COLO829 (cell line): ENCODE measurements around the gene PDAP1.
"Not testable (repeated sequence)": the region's sequence is repeated elsewhere in the genome, so short reads cannot be mapped to it uniquely, and the experiment has no call there.

ENCODE experiments used
- DNase-seq: peaks from one replicate; pipeline ENCODE4 v3.0.0; 2012; ENCODE audit warnings: low spot score

Gene PDAP1

DNA sequence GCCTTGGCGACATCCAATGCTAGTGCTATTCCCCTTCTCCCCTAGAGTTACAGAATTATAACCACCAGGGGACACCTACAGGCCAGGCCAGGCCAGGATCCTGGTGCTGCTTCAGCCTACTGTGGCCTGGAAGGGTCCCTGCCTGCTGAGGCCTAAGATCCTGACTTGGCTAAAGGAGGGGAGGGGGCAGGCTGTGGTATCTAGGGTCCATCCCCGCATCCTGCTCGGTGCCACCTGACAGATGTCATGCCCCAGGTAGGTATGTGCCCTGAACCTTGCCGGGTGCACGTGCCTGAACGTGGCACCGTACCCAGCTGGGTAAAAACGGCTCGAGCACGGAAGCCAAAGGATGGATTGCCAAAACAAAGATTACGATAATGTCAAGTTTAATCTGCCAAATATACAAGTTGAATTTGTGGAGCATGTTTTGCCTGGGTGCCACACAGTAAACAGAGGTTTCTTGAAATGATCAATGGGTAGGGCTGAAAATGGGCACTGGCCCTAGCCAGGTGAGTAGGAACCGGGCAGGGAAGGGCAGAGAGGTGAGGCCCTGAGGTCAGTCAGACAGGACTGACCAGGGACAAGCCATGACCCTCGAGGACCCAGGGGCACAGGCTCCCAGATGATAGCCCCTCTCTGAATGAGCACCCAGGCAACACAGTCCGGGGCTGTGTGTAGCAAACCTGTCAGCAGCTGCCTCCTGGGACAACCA is 12.6 kb downstream of the PDAP1 start:
- DNase-seq, result no peak

DNA sequence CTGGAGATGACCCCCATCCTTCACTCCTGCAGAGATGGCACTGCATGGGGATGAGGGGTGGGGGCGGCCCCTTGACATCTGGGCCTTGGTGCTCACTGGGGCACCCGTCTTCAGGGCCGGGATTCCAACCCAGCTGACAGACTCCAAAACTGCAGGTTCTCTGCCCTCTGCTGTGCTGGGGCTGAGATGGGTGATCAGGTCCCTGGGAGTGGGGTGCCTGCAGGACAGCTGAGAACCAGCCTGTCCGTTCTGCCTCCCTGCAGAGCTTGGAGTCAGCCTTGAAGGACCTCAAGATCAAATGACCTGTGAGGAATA is 14.3 kb downstream of the PDAP1 start:
- no peak for DNase-seq

DNA sequence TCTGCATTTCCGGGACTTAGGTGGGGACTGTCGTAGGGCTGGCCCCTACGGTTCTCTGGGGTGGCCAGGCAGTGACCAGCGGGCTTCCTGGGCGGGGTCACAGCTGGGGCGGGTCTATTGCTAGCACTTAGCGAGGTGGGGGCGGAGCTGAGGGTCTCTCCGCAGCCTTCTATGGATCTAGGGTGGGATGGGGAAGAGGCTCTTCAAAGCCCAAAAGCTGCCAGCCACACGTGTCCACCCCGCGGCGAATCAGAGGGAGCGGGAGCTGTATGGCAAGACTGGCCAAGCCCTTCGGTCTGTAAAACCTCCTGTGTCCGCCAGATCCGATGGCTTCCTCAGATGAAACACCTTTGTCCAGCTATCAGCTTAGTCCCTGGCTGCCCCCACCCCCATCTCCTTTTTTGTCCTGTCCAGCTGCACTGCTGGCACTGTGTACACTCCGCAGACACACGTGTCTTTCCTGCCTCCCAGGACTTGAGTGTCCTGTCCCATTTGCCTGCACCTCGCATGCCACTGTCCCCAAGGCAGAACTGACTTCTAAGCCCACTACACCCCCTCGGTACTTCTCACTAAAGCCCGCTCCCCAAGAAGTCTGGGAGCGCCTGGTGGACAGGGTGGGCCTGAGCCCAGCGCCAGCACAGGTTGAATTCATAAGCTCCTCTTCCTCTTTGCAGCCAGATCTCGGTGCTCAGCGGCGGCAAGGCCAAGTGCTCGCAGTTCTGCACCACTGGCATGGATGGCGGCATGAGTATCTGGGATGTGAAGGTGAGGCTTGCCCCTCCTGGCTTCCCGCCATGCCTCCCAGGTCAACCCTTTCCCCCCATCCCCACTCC is 14.8 kb downstream of the PDAP1 start:
- no peak for DNase-seq

DNA sequence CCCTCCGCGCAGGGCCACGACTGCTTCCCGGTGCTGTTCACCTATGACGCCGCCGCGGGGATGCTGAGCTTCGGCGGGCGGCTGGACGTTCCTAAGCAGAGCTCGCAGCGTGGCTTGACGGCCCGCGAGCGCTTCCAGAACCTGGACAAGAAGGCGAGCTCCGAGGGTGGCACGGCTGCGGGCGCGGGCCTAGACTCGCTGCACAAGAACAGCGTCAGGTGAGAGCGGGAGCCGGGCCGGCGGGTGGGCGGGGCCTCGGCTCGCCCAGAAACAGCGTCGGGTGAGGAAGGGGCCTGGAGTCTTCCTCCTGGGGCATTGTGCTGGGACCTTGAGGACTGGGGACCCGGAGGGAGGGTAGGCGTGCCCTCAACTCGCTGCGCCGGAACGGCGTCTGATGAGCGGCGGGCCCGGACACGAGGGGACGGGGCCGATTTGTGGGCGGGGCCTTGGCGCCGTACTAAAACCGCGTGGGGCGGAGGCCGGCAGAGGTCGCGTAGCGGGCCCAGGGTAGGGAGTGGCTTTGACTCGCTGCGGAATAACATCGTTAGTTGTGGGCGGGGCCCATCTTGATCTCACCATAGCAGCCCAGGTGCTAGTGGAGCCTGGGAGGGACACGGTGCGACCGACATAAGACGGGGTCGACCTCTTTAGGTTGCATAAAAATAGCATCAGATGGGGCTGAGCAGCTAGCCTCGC is 15.6 kb downstream of the PDAP1 start:
- DNase-seq, result no peak

DNA sequence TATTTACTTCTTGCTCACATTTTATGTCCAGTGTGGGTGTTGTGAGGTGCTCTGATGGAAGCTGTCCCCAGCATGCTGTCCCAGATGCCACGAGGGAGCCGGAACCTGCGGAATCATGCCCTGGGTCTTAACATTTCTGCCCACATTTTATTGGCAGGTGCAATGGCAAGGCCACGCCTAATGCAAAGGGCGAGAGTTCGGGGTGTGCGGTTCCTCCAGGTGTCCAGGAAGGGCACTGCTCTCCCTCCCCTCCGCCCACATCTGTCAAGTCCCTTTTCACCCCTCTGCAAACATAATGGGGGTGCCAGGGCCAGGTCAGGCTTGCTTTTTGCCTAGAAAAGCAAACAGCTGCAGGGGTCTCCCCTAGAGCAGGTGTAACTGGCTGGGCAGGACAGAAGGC is 16.4 kb downstream of the PDAP1 start:
- DNase-seq, result no peak

DNA sequence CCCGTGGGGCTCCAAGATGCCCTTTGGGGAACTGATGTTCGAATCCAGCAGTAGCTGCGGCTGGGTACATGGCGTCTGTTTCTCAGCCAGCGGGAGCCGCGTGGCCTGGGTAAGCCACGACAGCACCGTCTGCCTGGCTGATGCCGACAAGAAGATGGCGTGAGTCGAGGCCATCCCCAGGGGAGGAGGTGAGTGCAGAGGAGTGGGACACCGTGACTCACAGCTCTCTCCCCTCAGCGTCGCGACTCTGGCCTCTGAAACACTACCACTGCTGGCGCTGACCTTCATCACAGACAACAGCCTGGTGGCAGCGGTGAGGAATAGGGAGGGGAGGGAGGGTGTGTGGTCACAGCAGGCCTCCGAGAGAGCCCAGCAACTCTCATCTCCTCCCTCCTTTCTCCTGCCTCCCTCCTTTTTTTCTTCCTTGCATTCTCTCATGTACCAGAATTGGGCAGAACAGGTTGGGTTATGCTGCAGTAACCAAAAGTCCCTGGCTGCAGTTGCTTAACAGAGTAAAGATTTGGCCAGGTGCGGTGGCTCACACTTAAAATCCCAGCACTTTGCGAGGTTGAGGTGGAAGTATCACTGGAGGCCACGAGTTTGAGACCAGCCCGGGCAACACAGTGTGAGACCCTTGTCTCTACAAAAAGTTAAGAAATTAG is 17.3 kb downstream of the PDAP1 start:
- no peak for DNase-seq

DNA sequence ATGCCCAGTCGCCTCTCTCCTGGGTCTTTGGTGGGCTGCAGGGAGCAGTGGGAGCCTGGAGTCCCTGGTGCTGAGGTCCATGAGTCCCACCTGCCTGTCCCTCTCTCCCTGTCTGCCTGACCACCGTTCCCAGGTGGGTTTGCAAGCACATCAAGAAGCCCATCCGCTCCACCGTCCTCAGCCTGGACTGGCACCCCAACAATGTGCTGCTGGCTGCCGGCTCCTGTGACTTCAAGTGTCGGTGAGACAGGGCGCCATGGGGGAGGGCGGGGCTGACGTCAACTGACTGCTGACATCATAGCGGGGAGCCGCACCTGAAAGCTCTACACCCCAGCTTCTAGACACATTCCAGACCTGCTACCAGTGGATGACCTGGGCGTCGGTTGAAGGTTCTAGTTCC is 18.6 kb downstream of the PDAP1 start:
- DNase-seq, result no peak

DNA sequence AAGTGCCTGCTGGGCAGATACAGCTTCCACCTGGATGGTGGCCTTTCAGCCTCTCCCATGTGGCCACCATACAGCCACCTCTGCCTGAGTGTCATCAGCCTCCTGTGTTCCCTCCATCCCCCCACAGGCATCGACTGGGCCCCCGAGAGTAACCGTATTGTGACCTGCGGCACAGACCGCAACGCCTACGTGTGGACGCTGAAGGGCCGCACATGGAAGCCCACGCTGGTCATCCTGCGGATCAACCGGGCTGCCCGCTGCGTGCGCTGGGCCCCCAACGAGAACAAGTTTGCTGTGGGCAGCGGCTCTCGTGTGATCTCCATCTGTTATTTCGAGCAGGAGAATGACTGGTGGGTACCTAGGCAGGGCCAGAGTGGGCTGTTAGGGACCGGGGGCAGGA is 20.5 kb downstream of the PDAP1 start:
- no peak for DNase-seq

DNA sequence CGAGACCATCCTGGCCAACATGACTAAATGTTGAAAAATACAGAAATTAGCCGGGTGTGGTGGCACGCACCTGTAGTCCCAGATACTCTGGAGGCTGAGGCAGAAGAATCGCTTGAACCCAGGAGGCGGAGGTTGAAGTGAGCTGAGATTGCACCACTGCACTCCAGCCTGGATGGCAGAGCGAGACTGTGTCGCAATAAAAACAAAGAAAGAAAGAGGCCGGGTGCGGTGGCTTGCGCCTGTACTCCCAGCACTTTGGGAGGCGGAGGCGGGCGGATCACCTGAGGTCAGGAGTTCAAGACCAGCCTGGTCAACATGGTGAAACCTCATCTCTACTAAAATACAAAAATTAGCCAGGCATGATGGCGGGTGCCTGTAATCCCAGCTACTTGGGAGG is 21.2 kb downstream of the PDAP1 start:
- not testable (repeated sequence) for DNase-seq

DNA sequence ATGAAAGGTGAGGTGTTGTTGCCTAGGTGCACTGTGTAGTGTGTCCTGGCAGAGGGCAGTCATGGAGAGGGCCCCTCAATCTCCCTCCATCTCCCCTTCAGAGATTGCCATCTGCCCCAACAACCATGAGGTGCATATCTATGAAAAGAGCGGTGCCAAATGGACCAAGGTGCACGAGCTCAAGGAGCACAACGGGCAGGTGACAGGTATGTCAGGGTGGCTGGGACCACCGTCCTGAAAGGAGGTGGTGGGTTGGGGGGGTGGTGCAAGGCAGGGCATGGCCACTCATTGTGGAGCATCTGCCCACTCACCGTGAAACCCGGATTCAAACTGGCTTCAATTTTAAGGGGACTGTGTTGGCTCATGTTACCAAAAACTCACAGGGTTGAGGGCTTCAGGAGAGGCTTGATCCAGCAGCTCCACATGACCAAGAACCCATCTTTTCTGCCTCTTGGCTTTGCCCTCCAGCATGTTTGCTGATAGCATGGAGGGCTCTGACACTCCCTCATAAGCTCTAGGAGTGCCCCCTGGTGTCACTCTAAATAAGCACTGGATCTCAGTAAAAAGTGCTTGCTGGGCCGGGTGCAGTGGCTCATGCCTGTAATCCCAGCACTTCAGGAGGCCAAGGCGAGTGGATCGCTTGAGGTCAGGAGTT is 21.7 kb downstream of the PDAP1 start:
- DNase-seq, result no peak

DNA sequence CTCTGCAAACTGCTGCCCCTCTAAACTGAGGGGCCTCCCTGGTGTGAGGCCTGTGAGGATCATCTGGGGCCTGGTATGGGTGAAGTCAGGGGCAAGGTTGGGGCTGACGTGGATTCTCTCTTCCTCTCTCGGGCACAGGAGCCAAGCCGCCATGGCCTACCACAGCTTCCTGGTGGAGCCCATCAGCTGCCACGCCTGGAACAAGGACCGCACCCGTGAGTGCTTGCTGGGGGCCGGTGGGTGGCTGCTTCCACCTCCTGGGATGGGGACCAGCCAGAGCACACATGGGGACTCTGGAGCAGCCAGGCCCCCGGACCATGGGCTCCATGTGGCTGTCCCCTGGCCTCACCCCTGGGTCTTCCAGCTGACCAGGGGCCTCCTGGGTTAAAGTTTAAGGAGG is 22.8 kb downstream of the PDAP1 start:
- no peak for DNase-seq

DNA sequence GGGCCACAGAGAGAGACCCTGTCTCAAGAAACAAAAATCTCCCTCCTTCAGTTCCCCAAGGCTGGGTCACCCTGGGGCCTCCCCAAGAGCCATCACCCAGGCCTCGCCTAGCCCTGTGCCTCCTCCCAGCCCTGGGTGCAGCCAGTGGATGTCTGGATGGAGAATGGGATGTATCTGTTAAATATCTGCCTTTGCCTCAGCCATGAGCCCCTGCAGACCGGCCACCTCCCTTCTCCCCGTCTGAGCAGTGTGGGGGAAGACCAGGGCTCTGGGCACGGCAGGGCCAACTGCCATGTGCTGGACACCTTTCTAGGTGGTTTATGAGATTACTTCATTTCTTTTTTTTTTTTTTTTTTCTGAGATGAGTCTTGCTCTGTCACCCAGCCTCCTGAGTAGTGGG is 23.9 kb downstream of the PDAP1 start:
- no peak for DNase-seq

DNA sequence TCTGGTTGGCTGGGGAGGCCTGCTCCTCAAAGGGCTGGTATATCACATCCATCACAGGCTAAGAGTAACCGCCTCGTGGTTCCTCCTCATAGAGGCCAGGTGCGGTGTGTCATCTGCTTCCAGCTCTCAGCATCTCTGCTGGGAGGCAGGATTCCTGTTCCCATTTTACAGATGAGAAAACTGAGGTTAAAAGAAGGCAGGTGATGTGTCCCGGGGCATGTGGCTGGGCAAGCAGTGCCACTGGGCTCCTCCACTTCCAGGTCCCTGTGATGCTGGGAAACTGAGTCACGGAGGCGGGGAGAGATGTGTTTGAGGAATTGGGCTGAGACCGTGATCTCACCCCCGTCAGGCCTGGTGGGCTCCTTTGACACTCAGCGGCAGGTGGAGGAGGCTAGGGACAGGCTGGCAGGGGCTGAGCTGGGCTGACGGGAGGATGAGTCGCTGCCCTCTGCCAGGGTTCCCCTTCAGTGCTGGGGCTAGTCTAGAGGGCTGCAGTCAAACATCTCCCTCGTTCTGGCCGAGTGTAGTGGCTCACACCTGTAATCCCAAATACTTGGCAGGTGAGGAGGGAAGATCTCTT is 24.5 kb downstream of the PDAP1 start:
- DNase-seq, result no peak

DNA sequence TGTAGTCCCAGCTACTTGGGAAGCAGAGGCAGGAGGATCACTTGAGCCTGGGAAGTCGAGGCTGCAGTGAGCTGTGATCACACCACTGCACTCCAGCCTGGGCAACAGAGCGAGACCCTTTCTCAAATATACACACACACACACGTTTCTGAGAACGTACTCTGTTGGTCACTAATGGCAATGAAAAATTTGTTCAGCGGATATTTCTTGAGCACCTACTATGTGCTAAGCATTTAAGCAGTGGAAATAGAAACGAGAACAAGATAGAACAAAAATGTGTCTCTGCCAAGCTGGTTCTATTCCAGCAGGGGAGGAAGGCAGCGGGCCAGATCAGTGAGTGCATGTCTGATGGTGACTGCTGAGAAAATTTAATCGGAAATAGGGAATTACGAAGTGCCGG is 25.2 kb downstream of the PDAP1 start:
- DNase-seq, result no peak

DNA sequence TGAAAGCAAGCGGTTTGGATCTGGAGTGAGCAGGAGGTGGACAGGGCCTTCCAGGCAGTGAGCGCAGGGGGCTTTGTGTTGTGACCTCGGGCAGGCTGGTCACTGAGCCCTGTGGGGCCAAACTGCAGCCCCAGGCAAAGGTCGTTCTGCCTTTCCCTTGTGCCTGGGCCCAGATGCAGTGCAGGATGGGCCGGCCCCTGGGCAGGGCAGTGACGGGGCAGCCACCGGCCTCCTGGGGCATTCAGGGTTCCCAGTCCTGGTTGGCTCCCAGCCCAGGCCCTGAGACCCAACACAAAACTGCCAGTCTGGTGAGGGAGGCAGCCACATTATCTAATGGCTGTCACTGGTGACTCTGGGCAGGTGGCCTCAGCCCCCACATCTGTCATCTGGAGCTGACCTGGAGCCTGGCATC is 26.7 kb downstream of the PDAP1 start:
- DNase-seq, result no peak

DNA sequence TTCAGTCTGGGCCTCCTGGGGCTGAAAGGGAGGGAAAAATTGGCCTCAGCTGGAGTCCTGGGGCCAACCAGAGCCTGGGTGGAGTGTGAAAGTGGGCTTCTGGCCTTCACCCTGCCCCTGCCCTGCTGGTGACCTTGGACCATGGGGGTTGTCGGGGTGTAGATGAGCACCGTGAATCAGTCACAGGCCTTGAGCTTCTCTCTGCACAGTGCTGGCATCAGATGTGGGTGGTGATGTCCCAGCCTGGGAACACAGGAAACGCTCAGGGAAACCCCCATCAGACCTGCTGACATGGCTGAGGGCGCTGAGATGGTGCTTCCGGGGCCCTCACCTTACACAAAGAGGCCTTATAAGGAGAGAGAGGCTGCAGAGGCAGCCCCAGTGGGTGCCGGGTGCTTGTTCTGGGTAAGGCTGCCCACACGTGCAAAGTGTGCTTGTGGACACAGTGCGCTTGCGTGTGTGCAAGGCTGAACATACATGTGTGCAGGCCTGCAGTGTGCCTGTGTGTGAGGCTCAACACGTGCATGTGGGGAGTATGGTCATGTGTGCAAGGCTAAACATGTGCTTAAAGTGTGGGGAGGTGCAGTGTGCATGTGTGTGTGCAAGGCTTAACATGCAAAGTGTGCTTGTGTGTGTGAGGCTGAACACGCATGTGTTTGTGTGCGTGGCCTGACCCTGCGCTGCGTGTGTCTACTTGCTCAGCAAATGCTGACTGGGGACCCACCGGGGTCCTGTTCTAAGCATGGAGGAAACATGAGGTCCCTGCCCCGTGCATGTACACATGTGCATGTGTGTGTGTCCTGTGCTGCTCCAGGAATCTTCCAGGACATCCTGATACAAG is 27.4 kb downstream of the PDAP1 start:
- peak; percentile 94 for DNase-seq

DNA sequence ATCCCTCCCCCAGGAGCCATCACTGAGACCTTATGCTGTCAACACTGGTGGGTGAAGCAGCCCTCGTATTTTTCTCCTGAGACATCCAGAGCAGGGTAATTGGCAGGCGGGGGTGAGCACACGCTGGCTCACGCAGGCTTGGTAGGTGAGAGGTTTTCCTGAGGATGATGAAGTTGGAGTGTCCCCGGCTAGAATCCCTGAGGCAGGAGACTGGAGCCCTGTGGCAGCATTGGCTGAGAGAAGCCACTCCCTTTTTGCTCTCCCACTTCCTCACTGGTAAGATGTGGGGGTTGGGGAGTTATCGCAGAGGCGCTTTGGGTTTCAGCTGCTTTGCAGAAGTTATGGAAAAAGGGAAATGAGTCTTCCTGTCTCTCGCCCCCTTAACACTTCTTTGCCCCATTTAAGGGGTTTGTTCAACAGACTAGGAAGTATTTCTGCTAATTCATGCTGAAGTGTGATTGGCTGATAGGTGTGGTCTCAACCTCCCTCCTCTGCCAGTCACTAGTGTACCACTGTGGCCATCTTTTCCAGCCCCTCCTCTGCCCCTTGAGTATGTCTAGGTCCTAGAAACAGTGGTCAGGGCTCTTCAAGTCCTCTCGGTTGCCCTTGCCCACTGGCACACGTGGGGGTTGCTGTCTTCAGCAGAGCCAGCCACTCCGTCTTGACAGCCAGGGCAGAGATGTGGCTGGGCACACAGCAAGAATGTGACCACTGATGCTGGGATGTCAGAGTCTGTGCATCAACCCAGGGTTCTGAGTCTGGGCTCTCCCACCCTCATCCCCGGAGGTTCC is 28.2 kb downstream of the PDAP1 start:
- DNase-seq, result peak; percentile 67

DNA sequence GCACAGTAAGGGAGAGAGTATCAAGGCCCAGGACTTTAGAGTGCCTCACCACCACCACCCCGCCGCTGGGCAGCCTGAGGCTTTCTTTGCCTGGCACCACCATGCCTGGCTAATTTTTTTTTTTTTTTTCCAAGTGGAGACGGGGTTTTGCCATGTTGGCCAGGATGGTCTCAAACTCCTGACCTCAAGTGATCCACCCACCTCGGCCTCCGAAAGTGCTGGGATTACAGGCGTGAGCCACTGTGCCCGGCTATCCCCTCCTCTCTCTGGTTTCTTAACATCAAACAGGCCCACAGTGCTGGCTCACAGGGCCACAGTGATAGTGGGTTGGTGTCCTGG is 28.7 kb downstream of the PDAP1 start:
- DNase-seq, result not testable (repeated sequence)

DNA sequence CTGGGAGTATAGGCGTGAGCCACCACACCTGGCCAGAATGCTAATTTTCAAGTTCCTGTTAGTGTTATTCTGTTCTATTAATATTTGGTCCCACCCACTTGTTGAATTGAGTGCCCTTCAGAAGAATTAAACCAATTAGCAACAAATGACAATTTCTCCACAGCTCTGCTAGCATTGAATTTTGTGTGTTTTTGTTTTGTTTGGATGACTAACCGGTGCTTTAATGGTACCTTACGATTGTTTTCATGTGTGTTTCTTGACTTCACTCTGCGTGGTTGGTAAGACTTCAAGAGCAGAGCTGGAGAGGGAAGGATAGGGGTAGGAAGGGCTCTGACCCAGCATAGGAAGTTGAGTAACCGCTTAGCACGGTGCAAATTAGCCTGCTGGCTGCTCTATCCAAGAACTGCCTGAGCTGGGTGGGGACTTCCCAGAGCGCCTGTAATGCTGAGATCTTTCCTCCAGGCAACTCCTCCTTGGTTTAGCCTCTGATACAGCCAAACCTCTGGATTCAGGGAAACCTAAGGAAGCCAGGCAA is 29.3 kb downstream of the PDAP1 start:
- DNase-seq, result peak; percentile 70
